ENCODE results near the gene SEMA3C.

DNA sequence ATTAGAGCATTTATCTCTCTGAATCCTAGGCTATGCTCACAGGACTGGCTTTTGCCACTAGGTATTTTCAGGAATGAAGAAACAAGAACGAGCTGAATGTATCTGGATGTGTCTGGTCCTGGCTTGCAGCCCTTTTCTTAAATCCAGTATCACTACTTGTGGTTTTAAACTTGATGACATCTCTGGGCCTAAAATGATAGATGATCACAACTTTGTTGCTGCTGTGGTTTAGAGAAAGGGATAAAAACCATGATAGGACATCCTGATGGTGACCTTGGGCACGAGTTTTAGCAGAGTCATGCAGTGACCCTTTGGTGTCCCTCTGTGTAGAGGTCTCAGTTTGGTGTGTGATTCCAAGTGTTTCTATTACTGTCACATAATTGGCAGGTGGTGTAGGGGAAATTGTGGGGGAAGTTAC, 31.7 kb upstream of the SEMA3C start:
- TF ChIP-seq POLR2A (IDR thresholded peaks at IDR 0.05), result no peak
- TF ChIP-seq, protein P1, sequence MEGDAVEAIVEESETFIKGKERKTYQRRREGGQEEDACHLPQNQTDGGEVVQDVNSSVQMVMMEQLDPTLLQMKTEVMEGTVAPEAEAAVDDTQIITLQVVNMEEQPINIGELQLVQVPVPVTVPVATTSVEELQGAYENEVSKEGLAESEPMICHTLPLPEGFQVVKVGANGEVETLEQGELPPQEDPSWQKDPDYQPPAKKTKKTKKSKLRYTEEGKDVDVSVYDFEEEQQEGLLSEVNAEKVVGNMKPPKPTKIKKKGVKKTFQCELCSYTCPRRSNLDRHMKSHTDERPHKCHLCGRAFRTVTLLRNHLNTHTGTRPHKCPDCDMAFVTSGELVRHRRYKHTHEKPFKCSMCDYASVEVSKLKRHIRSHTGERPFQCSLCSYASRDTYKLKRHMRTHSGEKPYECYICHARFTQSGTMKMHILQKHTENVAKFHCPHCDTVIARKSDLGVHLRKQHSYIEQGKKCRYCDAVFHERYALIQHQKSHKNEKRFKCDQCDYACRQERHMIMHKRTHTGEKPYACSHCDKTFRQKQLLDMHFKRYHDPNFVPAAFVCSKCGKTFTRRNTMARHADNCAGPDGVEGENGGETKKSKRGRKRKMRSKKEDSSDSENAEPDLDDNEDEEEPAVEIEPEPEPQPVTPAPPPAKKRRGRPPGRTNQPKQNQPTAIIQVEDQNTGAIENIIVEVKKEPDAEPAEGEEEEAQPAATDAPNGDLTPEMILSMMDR (IDR thresholded peaks at IDR 0.05), result no peak
